ELF-1 (cell line): ENCODE data around the gene ARID3C.
A peak's percentile ranks its signal among the peaks of the same experiment; 100 is the strongest.

Source experiments
- DNase-seq: peaks from one replicate; pipeline ENCODE4 v3.0.0-alpha.2; 2016; ENCODE audit warnings: low read depth, low spot score

The ARID3C gene, protein sequence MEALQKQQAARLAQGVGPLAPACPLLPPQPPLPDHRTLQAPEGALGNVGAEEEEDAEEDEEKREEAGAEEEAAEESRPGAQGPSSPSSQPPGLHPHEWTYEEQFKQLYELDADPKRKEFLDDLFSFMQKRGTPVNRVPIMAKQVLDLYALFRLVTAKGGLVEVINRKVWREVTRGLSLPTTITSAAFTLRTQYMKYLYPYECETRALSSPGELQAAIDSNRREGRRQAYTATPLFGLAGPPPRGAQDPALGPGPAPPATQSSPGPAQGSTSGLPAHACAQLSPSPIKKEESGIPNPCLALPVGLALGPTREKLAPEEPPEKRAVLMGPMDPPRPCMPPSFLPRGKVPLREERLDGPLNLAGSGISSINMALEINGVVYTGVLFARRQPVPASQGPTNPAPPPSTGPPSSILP

DNA sequence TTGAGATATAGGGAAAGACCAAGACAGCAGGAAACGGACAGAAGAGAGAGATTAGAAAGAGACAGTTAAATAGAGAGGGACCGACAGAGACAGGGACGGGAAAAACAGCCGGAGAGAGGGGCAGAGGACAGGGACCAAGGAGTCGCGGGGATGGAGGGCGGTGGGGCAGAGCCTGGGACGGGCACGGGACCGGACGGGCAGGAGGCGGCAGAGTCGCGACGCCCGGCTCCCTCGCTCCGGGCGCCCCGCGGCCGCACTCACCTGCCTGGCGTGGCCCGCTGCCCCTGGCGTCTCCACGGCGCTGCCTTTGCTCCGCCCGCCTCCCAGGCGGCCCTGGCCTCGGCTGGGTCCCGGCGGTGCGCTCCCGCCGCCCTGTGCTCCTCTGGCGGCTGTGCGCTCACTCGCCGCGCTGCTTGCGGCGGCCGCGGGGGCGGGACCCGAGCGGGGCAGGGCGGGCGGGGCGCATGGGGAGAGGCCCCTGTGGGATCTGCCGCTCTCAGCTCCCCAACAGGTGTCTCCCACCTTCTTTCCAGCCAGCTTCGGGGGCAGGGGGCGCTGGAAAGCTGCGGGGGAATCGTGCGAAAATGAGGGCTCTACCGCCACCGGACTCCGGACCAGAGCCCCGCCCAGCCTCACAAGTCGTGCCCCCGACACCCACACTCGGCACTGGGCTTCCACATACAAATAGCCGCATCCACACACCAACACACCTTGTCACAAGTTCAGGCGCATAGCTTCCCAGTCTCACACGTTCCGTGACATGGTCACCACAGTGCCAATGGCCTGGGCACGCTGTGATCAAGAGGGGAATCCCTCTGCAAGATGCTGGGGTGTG lies at the start of gene ARID3C:
TSS of gene ARID3C (minus strand) at position 411 of the 835 bp plus-strand sequence. CDS start 1,052 bp downstream, outside the sequence.
- no peak for DNase-seq

DNA sequence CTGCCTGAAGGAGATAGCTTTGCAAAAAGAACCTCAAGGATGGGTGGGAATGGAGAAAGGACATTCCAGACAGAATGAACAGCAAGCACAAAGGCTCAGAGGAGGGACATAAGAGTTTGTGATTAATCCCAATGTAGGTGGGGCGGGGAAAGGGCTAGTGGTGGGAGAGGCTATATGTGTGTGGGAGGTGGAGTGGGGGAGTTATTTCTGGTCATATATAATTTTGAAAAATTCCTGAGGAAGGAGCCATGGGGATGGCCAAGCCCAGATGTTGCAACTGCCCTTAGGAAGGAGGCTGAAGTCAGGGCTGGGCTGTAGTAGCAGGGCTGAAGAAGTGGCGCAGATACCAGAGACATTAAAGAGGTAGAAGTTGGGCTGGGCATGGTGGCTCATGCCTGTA lies 47.0 kb upstream of the ARID3C start:
- DNase-seq: no peak

DNA sequence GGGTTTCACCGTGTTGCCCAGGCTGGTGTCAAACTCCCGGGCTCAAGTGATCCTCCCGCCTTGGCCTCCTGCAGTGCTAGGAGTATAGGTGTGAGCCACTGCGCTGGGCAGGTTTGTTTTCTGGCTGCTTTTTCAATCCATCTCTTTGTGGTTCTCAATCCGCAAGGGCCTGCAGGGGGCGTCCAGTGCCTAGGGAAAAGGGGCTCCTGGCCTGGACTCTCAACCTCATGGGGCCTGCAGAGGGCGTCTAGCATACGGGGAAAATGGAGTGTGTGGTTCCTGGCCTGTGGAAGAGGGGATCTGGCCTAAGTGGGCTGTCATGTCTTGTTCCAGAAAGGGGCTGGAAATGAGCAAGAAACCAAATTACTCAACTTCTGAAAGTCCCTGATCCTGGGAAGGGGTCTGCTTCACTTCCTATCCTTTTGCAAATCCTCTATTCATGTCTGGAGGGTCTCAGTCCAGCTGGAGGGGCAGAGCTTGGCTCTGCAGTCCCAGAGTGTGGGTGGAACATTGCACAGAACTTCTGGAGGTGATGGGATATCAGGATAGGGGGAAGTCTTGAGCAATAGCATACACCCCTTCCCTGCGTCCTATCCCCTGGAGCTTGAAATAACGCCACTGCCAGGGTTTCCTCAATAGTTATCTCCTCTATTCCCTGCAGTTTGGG lies 46.3 kb upstream of the ARID3C start:
- peak; percentile 91 for DNase-seq

DNA sequence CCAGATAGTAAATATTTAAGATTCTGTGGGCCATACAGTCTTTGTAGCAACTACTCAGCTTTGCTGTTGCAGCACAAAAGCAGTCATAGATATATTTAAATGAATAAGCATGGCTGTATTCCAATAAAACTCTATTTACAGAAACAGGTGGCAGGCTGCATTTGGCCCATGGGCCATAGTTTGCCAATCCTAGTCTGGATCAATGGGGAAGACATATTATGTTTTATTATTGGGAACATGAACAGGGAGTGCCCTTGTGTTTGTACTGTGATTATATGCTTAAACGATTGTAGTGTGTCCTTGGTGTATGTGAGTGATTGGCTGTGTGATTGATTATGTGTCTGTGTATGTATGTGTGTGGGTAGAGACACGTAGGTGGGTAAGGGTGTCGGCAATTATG lies 45.6 kb upstream of the ARID3C start:
- no peak for DNase-seq

DNA sequence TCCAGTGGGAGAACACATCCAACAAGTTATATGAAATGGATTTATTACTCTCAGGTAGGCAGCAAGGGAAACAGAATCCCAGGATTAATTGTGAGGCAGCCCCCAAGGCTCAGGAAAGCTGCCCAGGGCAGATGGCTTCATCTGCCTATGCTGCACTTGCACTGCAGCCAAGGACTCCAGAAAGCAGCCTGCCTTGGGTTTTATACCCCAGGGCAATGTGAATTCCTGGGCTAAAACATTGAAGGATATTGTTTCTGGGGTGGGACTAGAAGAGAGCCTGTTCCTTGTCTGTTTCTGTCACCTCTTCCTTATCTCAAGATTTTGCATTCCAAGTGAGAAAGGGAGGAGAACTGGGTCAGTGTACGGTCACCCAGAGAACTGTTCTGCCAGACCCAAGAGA lies 42.4 kb upstream of the ARID3C start:
- DNase-seq: peak; percentile 75

DNA sequence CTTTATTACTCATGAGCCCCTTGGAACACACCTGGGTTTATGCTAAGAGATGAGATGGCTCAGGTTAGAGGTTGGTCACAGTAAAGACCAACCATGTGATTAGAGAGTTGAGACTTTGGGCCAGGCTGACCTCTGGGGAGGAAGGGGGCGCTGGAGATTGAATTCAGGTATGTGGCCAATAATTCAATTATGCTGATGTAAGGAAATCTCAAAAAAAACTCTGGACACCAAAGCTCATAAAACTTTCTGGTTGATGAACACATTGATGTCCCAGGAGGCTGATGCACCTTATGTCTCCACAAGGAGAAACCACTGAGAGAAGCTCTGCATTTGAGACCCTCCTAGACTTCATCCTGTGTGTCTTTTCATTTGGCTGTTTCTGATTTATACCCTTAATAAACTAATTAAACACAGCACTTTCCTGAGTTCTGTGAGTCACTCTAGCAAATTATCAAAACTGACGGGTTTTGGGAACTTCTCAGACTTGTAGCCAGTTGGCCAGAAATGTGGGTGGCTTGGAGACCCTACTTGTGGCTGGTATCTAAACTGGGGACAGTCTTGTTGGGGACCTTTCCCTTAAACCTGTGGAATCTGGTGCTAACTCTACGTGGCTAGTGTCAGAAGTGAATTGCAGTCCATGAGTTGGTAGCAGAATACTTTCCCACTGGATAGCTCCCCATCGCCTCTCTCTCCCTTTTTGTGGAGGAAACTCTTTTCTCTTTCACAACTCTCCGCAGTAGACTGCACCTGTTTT lies 41.1 kb upstream of the ARID3C start:
- no peak for DNase-seq

DNA sequence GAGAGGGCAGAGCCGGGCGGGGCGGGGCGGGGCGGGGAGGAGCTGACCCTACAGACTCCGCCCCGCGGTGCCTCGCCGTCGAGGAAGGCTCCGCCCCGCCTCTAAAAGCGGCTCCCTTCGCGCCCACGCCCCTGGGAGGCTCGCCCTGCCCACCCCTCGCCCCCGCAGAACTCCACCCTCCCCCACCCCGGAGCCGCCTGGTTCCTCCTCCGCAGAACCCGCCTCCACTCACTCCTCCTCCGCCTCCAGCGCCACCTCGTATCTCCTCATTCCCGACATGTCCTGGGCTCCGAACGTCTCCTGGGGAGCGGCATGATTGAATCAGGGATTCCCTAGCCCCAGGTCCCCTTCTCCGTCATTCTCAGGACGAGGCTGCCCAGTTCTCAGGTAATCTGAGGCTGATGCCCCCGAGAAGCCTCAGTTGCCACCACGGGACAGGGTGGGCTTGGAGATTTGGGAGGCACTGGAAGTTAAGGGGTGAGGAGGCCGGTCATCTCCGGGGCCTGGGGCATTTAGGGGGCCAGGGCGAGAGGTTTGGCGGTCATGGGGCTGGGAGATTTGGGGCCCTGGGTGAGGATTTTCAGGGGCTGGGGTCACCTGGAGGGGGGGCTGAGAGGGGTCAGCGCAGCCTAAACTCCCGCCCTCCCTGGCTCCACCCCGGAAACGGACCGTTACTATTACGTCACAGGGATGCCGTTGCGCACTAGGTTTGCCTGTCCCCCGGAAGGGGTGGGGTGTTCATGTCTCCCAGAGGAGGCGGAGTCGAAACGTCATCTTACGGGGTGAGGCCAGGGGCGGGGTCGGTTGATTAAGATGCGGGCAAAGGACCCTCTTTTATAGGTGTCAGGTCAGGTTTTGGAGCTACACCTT lies 36.8 kb upstream of the ARID3C start:
- DNase-seq: peak; percentile 93

DNA sequence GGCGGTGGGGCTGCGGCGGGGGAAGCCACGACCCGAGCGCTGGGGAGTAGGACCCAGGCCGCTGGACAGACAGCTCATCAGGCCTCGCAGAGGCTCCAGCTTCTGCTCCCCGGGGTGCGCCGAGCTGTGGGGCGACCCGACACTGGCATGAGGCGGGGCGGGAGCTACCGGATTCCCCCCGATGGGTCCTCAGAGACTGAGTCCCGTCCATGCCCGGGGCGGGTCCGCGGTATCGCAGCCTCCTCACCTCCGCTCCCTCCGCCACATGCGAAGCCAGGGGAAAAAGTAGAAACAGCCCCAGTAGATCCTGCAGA lies 36.2 kb upstream of the ARID3C start:
- DNase-seq: no peak

DNA sequence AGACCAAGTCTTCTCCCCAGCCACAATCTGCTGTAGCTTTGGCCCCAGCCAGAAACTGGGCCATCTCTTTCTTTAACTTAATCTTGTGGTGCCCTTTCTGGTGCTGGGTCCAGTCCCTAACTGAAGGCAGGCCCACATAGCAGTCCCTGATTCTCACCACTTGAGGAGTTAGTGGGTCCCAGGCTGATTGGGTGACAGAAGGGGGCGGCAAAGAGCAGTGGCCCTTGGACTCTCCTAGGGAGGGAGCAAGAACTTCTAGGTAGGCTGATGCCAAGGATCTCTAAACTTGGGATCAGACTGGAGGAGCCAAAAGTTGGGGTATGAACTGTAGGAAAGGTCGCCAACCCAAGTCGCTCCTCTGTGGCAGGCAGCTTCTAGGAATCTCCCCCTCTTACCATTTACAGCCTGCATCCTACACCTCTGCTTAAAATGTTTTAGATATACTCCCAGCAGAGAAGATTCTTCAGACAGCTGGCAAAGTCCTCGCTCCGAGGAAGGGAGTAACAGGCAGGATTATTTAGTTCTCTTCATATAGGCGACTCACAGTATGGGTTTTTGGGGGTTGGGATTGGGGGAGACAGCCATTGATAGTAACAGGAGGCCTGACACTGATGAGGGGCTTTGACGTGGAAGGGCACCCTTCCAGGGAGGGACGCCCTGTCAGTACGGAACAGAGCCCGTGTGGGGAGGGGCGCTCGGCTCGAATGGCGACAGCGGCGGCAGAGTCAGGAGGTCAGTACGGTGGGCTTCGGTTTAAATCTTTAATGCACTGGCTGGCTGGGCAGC lies 35.6 kb upstream of the ARID3C start:
- DNase-seq: peak; percentile 88

DNA sequence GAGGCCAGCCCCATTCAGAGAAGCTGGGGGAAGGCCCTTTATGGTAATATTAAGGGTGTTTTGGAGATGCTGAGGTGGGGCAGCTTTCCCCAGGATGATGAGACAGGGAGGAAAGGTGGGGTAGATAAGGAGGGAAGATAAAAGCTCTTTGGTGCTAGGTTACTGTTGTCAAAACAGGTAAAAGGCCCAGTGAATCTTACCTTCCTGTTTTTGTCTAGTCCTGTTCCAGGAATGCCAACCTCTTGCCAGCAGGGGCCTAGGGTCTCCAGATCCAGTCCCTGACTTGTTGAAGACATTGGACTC lies 34.4 kb upstream of the ARID3C start:
- no peak for DNase-seq

DNA sequence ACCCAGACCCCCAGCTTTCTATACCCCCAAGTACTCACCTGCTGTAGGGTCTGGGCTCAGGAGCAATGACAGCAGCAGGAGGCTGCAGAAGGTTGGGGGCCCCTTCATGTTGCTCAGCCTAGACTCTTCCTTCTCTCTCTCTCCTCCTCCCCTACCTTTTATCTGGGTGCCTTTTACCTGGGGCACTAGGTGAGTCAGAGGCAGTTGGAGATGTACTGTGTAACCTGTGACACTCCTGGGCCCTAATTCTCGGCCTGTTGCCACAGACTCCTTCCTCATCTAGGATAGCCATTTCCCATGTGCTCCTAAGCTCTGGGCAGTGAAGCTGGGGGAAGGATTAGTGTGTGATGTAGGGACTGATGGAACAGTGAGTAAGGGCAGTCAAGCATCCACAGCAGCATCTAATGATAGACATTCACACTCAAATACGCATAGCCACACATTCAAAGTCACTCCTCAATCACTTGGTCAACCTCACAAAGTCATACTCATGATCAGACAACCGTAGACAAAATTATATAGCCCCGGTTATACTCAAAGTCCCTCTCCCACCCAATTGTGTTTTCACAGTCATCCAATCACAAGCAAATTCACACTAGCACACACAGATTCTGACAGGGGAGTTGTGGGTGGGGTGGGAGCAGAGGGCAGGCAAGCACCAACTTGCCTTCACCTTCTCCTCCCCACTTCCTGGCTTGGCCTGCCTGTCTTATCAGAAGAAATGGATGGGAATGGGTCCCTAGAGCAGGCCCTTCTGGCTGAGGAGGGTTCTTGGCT lies 33.8 kb upstream of the ARID3C start, which contains the start of gene CCL27:
TSS of gene CCL27 (minus strand) at position 132 of the 777 bp plus-strand sequence. CDS start at position 108, 24 bp downstream.
- DNase-seq: no peak

DNA sequence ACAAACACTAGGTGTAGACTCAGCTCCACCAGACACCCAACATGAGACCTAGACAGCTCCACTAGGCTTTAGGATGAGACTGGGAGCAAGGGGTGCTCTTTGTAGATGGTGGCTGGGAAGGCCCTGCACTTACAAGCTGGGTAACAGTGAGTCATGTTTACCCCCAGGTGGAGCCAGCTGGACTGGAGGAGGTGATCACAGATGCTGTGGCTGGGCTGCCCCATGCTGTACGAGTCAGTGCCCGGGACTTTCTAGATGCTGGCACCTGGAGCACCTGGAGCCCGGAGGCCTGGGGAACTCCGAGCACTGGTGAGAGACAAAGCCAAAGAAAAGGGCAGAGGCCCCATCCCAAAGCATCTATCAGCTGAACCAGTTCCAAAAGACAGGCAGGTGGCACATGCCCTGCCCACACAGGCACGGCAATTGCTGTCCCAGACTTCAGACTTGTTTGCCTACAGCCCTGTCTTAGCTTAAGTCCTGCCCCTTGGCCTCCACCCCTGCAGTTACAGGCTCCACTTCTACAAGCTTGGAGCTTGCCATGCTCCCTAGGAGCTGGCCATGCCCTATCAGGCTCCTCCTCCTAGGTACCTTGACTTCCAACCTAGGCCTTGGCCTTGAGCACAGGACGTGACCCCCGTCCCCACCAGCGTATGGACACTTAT lies 30.9 kb upstream of the ARID3C start:
- no peak for DNase-seq

DNA sequence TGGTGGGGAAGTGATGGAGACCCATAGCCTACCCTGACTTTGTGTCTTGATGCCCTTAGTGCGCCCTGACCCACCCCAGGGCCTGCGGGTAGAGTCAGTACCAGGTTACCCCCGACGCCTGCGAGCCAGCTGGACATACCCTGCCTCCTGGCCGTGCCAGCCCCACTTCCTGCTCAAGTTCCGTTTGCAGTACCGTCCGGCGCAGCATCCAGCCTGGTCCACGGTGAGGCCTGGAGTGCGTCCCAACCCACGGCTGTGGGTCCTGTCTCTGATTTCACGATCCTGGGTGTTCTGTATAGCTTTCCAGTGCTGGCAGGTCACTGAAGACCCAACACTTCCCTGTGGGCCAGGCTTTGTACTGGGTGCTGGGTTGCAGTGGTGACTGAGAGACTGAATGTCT lies 29.6 kb upstream of the ARID3C start:
- DNase-seq: no peak

DNA sequence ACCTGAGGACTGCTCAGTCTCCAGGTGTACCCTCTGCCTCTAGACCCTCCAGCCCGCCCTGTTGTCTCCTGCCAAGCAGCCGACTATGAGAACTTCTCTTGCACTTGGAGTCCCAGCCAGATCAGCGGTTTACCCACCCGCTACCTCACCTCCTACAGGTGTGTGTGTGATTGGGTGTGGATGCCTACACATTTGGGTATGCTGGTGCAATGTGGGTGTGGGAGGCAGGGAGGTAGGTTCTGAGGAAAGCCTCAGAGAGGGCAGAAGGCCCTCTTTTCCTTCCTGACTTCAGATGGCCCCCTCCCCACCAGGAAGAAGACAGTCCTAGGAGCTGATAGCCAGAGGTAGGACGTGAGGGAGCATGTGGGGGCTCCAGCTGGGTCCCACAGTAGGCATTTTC lies 28.1 kb upstream of the ARID3C start:
- DNase-seq: no peak

DNA sequence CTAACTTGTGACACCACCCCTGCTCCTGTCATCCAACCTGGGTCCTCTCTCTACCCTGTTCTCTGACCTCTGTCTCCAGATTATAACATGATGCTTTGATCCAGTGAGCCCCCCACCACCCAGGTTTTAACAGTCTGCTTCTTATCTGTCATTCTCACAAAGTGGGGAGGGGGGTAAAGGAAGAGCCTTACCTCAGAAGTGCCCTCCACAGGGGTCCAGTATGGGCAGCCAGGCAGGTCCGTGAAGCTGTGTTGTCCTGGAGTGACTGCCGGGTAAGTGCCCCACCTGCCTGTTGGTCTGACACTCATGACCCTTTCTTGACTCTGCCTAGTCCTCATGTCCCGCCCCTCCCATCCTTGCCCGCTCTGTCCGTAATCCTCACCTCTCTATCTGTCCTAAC lies 26.5 kb upstream of the ARID3C start:
- no peak for DNase-seq

DNA sequence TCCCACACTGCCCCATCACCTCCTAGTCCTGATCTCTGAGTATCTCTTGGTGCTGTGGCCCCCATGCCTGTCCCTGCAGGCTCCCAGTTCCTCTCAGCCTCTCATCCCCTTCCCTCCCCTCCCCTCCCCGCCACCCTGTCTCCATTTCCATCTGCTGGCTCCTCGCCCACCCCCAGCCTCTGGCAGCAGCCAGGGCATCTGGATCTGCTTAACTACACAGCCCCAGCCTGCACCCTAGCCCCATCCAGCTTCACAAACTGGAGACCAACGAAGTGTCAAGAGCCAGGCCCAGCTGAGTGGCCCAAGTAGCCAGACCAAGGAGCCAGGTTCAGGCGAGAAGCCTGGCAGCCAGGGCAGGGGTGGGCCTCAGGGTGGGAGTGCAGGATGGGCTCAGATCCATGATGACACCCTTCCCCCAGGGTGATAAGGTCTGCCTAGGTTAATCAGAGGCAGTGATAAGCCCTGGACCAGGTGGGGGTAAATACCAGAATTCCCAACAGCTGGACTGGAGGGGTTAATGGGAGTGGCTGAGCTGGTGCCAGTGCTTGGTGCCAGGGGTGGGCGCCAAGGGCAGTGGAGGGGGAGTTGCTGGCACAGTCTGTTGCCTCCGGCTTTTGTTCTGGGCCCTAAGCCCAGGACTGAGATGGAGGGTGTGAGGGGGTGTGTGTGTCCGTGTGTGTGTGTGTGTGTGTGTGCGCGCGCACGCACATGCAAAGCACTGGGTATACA lies 25.6 kb upstream of the ARID3C start:
- no peak for DNase-seq

DNA sequence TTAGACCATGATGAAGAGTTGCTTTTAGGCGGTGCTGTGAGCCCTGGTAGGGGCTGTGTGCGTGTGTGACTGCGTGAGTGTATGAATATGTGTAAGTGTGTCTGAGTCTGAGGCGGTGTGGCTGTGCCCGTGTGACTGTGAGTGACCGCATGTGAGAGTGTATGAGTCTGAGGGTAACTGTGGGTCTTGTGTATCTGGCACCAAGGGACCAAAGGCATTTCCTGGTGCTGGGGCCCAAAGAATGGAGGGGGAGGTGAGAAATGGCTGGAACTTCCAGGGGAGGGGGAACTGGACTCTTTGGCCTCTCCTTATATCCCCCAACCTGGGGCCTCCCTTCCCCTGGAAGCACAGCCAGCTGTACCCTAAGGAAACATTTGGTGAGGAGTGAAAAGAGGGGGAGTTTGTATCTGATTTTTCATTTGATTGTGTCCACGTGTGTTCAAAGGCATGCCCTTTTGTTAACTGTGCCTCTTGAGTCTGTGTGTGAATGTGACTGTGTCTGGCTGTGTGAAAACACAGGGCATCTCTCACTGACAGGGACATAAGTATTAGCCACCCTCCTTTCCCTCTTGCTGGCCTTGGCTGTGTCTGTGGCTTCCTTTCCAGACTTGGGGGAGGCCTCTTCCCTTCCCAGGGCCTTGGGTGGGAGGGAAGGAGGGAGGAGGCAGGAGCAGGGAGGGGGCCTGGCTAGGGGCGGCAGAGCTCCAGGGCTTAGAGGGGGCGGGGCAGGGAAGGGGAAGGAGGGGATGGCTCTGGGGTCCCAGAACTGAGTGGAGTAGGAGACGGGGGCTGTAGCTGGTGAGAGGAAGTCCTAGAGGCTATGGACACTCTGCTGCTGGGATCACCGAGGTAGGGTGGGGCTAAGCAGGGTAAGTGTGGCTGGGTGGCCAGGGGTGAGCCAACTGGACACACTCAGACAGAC lies 24.5 kb upstream of the ARID3C start:
- no peak for DNase-seq
